GM19239 (cell line): ENCODE results near the gene MAP2K7.
A peak's percentile ranks its signal among the peaks of the same experiment; 100 is the strongest.
"Not testable (repeated sequence)": the region's sequence is repeated elsewhere in the genome, so short reads cannot be mapped to it uniquely, and the experiment has no call there.

Source experiments
- DNase-seq: peaks from one replicate; pipeline ENCODE4 v3.0.0; 2011; ENCODE audit warnings: low spot score; ENCODE audit not compliant: insufficient read length
- FAIRE-seq: peaks from 2 replicates; lab custom pipeline; 2011; peaks lifted over from hg19 to GRCh38; lab: Jason Lieb, UNC

MAP2K7 gene

DNA sequence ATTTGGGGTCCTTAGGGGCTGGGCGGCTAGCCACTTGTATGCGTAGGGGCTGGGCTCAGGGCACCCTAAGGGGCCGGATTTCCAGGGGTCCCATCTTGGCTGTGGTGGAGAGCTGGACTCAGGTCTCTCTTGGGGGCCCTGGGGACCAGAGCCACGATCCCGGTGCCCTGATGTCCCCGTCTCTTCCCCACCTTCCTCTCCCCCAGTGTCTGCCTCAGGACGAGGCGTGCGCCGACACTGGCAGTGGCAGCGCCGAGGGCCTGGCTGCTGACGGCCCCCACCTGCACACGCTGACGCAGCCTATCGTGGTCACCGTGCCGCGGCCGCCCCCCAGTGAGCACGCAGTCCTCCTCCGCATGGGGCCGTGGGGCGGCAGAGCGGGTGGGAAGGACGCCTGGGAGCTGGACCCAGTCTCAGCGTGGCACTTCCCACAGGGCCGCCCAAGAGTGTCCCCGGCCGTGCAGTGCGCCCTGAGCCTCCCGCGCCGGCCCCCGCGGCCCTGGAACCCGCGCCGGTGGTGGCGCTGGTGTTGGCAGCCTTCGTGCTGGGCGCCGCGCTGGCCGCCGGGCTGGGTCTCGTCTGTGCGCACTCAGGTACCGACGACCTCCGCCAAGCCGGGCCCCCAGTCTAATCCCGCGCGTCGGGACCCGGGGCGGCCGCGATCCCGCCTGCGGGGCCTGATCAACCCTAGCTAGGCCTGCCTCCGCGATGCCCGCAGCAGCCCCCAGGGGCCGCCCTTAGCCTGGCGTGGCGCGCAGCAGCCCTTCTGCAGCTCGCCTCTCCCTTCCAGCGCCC lies 13.8 kb downstream of the MAP2K7 start:
- FAIRE-seq, result no peak
- DNase-seq, result peak; percentile 78

DNA sequence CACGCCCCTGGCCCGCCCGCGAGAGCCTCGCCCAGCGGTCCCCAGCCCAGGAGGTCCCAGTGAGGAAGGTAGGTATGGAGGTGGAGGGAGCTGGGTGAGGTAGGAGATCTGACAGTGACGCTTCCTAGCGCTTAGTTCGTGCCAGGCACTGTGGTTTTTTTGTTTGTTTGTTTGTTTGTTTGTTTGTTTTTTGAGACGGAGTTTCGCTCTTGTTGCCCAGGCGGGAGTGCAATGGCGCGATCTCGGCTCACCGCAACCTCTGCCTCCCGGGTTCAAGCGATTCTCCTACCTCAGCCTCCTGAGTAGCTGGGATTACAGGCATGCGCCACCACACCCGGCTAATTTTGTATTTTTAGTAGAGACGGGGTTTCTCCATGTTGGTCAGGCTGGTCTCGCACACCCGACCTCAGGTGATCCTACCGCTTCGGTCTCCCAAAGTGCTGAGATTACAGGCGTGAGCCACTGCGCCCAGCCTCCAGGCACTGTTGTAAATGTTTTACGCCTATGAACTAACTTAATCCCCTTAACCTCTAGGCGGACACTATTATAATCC lies 14.5 kb downstream of the MAP2K7 start:
- FAIRE-seq, DNase-seq: not testable (repeated sequence)

DNA sequence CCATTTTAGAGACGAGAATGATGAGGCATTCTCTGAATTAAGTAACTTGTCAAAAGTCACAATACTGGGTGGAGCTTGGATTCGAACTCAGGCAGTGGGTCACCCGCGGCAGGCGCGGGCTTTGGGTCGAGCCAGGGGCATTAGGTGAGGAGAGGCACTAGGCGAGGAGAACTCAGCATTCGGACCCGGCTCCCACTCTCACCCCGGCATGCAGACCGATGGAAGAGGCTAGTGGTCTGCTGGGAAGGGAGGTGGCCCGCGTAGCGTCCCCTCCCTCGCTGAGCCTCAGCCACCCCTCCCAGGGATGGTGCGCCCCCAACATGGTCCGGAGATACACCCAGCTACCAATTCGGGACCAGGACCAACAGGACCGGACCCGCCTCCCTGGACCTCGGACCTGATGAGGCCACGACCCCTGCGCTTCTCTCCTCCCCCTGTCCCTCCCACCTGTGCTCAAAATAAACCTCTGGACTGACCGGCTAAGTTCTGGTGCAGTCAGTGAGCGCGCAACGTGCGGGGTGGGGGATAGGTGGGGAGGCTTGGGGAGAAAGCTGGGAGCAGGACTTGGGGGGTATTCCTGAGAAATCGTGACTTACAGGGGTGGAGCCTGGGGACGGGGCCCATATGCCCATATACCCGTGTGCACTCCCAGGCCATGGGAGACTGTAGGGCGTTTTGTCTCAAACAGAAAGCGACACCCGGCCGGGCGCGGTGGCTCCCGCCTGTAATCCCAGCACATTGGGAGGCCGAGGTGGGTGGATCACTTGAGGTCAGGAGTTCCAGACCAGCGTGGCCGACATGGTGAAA lies 15.1 kb downstream of the MAP2K7 start:
- DNase-seq, result no peak
- no peak for FAIRE-seq

DNA sequence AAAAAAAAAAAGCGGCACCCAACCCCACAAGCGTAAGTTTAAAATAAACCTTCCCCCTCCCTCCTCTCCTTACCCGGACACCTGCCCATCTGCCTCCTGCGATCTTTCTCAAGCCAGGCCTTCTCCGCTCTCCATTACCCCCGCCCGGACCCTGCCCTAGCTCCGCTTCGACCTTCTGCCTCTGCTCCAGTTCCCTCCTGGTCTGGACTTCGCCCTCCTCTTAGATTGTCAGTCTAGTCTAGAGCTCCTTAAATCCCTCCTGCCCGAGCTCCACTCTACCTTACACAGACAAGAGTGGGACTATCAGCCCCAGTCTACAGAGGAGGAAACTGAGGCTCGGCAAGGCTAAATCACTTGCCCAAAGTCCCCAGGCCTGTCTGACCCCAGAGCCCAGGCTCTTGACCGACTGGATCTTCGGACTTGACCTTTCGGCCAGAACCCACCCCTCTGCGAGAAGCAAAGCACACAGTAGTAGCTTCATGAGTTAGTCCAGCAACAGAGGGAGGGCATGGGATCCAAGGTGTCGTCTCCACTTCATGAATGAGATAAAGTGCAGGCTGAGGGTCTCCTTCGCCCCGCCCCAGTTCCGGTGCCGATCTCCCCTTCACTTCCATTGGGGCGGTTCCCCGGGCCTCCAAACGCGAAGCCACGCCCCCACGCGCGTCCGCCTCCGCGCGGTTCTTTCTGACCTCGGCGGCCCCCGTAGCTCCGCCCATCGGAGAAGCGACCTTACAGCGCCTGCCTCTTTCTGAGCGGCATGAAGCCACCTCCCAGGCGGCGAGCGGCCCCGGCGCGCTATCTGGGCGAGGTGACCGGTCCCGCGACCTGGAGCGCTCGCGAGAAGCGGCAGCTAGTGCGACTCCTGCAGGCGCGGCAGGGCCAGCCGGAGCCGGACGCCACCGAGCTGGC lies 16.2 kb downstream of the MAP2K7 start, which contains the start of gene SNAPC2:
Gene SNAPC2 (plus strand): TSS at position 729 of the 909 bp plus-strand sequence. CDS start 29 bp downstream, at position 758.
- FAIRE-seq (no peak), DNase-seq (peak; percentile 96)

DNA sequence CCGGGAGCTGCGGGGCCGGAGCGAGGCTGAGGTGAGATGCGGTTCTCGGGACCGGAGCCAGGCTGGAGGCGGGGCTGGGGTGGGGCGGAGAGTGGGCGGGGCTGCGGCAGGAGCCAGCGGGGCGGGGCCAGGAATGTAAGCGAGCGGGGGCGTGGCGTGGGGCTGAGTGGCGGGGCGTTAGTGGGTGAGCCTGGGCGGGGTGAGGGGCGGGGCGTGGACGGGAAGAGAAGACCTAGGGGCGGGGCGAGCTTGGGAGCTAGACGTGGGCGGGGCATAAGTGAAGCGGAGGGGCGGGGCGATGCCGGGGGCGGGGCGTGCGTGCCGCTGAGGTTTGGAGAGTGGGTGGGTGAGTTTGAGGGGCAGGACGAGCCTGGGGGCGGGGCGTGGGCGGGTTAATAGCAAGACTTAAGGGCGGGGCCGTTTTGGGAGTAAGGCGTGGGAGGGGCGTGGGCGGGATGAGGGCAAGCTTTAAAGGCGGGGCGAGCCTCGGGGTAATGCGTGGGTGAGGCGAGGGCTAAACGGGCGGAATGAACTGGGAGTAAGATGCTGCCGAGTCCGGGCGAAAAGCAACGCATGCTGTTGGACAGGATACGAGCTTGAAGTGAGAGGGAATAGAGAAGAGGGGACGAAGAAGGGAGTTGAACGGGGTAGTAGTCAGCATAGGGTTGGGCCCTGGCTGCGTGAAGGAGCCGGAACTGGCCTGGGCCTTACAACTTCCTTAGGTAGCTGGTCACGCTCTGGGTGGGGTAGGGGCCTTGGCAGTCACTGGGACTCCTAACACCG lies 17.0 kb downstream of the MAP2K7 start:
- peak; percentile 99 for FAIRE-seq
- DNase-seq, result peak; percentile 84

DNA sequence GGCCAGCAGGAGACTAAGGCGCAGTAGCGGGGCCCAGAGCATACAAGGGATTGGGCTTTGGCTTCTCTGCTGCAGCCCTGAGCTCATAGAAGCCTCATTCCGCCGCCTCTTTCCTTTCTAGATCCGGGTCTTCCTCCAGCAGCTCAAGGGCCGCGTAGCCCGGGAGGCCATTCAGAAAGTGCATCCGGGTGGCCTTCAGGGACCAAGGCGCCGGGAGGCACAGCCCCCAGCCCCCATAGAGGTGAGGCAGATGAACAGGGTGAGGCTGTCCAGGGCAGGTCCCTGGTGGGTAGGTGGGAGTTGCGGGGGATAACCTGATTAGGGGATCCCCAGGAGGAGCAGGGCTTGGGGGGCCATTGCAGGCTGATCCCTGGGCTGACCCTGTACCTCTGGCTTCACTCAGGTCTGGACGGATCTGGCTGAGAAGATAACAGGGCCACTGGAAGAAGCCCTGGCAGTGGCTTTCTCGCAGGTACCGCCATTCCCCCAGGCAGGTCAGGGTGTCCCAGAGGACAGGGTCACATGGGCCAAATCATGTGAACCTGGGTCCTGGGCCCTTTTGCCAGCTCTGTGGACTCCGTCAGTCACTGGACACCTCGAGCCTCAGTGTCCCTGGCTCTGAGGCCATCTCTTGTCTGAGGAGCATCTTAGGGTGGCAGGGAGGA lies 17.8 kb downstream of the MAP2K7 start:
- no peak for FAIRE-seq

DNA sequence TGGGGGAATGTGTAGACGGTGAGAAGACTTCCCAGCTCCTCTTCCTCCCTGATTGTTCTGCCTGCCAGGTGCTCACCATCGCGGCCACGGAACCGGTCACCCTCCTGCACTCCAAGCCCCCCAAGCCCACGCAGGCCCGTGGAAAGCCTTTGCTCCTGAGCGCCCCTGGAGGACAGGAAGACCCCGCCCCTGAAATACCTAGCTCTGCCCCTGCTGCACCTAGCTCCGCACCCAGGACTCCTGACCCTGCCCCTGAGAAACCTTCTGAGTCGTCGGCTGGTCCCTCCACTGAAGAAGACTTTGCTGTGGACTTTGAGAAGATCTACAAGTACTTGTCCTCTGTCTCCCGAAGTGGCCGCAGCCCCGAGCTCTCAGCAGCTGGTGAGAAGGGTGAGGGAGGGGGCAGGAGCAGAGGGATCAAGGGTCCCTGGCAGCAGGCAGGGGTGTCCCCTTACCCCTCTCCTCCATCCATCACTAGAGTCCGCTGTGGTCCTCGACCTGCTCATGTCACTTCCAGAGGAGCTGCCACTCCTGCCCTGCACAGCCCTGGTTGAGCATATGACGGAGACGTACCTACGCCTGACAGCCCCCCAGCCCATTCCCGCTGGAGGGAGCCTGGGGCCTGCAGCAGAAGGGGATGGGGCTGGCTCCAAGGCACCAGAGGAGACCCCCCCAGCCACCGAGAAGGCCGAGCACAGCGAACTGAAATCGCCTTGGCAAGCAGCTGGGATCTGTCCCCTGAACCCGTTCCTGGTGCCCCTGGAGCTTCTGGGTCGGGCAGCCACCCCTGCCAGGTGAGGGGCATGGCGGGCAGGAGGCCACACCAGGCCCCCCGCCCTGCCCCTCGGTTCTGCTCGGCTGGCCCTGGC lies 18.5 kb downstream of the MAP2K7 start:
- FAIRE-seq (no peak), DNase-seq (no peak)

More for the DNA sequence above, 17.8 kb downstream of the MAP2K7 start:
- DNase-seq, result no peak

DNA sequence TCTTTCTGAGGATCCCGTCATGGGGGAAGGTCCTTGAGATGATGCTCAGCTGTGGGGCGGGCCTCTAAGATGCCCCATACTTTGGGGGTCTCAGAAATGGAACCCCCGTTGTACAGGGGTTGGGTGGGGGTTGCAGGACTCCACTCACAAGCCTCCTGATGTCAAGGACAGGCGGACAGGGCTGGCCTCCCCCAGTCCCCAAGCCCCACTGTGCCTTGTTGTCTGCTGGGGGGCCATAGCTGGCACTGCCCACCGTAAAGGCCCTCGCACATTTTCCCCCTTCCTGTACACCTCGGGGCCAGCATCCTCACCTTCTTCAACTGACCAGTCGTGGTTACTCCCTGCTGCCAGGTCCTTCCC lies 19.1 kb downstream of the MAP2K7 start:
- DNase-seq (no peak), FAIRE-seq (no peak)

DNA sequence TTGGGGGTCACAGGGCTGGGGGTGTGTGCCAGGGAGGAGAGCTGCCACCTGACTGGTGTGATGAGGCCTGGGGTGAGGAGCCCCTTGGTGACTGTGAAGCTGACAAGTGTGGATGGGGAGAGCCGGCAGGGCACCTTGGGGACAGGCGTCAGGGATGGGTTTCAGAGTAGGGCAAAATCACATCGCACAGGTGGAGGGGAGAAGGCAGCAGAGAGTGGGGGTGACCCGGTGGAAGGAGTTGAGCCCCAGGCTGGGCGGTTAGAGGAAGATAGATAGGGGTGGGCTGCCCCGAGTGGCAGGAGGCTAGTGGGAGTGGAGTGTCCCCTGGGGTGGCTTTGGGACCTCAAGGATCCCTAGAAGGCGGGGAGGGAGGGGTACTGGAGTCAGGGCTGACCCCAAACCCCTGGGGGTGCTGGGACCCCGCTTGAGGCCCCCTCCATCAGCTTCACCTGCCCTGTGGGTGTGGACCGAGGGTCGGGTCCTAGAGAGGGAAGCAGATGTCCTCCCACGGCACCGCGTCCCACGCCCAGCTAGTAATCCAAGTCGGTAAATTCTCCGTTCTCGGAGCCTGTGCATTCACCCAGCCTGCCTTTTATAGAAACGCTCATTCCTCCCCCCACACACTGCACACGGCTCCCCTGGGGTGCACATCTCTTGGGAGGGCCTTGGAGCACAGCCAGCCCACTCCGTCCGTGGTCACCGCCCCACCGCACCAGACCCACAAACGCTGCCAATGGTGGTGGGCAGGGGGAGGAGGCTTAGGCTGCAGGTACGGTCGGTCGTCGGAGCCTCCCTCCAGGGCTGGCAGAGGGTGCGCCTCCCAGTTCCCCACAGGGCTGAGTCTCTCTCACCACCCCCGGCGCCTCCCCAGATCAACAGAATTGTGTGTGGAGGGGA lies 19.9 kb downstream of the MAP2K7 start:
- FAIRE-seq, result no peak

DNA sequence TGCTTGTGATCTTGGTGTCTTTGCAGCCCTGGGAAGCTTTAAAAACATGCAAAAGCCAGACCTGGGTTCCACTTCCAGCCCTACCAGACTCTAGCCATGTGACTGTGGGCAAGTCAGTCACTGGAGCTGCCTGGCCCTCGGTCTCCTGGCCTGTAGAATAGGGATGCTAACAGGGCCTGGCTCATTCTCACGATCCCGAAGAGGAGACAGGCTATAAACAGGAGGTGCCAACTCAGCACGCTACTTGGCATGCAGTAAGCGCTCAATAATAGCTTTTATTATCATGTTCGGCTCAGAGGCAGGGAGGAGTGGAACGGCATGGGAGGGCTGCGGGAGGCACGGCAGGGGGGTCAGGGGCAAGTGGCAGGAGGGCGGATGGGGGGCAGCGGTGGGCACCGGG lies 20.6 kb downstream of the MAP2K7 start:
- FAIRE-seq (no peak), DNase-seq (no peak)

More for the DNA sequence above, 19.9 kb downstream of the MAP2K7 start:
- no peak for DNase-seq

DNA sequence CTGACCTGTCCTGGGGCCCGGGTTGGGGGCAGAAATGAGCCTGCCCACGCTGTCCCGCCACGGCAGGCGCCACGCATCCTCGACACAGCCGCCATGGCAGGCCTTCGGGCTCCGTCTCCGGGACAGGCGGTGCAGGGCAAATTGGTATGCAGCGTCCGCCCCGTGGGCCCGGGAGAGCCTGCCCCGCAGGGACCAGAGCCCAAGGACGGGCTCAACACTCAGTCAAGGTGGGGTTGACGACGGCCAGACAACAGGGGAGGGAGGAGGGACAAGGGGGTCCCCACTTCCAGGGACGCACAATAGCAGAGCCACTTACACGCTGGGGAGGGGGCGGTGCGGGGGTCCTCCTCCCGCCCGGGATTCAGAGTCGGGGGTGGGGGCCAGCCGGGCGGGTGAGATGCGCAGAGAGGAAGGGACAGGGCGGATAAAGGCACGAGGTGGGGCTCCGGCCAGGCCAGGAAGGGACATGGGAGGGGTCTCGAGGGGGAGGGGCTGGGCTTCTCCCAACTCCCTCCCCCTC lies 21.0 kb downstream of the MAP2K7 start:
- FAIRE-seq (no peak), DNase-seq (no peak)

DNA sequence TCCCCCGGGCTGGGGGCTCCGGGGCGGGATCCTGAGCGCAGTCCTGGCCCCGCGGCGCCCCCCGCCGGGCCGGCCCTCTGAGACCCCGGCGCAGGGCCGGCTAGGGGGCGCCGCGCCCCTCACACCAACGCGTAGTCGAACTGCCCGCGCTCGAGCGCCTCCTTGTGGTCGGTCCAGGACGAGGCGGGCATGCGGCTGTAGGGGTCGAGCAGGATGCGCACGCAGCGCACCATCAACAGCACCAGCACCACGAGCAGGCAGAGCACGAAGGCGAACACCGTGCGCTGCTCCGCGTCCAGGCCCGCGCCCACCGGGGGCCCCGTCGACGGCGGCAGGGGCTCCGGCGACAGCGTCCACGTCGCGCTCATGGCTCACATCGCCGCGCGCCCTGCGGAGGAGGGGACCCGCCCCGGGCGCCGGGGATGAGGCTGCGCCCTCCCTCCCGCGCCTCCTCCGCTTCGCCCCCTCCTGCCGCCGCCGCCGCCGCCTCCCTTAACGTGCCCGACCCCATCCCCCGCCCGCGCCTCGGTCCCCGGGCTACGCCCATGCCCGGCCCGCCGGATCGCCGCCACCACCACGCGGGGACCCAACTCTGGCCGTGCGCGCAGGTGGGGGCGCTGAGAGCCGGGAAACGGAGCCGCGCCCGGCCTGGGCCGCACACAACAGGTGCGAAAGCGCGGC lies 21.6 kb downstream of the MAP2K7 start:
- FAIRE-seq, result peak; percentile 56

DNA sequence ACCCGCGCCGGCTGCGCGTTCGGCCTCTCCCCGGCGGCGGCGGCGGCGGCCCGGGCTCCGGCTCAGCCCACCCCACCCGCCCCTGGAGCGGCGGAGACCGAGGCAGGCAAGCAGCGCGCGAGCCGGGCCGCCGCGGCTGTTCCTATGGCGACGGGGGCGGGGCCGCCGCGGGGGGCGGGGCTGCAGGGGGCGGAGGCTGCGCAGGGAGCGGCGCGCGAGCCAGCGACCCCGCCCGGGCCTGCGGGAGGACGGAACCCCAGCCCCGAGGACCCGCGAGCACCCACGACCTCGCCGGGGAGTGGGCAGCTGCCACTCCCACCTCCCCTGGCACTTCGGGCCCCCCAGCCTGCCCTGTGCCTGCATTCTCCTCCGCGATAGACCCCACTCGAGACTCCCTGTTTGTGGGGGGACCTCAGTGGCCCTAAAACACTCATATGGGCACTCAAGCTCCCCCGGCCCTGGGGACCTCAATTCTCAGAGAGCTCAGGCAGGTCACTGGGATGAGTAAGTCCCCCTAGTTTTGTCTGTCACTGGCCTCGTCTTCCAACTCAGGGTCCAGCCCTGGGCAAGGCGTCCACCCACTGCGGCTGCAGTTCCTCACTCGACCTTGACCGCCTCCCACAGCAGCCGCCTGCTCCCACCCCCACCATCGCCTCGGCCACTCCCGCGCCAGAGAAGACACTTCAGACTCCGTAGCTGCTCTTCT lies 22.5 kb downstream of the MAP2K7 start, which contains the start of gene CTXN1:
Gene CTXN1 (minus strand): TSS at position 115 of the 706 bp plus-strand sequence. CDS start 597 bp downstream, outside the sequence.
- DNase-seq, result peak; percentile 87
- no peak for FAIRE-seq

More for the DNA sequence above, 21.6 kb downstream of the MAP2K7 start:
- DNase-seq, result peak; percentile 95

DNA sequence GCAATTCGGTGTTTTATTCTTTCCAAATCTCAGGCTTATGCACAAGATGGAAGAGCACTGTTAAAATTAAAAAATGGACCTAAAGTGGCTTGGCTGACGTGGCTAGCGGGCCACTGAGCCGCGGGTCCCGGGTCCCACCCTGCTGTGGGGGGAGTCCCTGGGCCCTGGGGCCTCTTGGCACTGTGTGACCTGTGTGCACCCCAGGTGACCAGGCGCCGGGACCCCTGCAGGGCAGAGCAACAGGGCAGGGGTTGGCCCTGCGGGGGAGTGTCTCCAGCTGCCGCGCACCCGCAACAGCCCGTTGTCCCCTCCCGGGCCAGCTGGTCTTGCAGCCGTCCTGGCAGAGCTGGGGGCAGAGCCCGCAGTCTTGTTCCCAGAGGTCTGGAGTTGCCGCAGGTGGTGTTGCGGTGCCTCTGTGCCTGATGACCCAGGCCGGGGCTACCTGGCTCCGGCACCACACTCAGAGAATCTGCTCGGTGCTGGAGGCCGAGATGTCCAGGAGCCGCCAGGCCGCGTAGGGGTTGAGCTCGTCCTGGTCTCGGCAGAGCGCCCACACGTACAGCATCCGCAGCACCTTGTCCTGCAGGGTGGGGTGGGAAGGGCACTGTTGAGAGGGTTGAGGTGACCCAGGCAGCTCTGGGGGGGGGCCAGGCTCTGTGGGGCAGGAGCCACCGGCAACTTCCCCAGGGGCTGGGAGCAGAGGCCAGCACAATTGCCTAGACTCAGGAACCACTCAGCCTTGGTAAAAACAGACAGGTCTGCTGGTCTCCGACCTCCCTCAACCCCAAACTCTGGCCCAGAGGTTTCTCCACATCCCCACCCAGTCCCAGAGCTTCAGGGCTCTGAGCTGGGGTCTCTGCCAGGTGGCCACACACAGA lies 23.3 kb downstream of the MAP2K7 start:
- FAIRE-seq (no peak), DNase-seq (no peak)
